ENCODE data around the gene FYB1.

- TF ChIP-seq PATZ1 (CRISPR knock-in tag; IDR thresholded peaks at IDR 0.05; ENCODE audit: borderline replicate concordance) = no peak
- no peak for TF ChIP-seq ARNTL (CRISPR knock-in tag; IDR thresholded peaks at IDR 0.05; ENCODE audit: borderline replicate concordance, low read depth)
- TF ChIP-seq OSR1 (CRISPR knock-in tag; IDR thresholded peaks at IDR 0.05) = no peak
- TF ChIP-seq ZNF8 (CRISPR knock-in tag; IDR thresholded peaks at IDR 0.05) = no peak
- no peak for TF ChIP-seq POU6F1 (CRISPR knock-in tag; IDR thresholded peaks at IDR 0.05; ENCODE audit: borderline replicate concordance, low read depth)
- no peak for TF ChIP-seq ZC3H10 (CRISPR knock-in tag; IDR thresholded peaks at IDR 0.05)
- no peak for TF ChIP-seq BACH2 (CRISPR knock-in tag; IDR thresholded peaks at IDR 0.05; ENCODE audit: borderline replicate concordance)
- TF ChIP-seq CSDC2 (CRISPR knock-in tag; IDR thresholded peaks at IDR 0.05) = no peak
These were observed 57.8 kb downstream of the FYB1 start for GRCh38 chr5:39161578-39161977.
